HEK293 (cell line): Measurements from ENCODE around the gene ZNF506.

Experiments used
- CTCF ChIA-PET: fragments of 350-600 bp; formaldehyde crosslinking; extraction: SDS; loops from one replicate; lab custom pipeline; 2021; ENCODE audit warnings: antibody characterized with exemption; lab: Yijun Ruan, JAX
- POLR2A ChIA-PET: fragments of 300-600 bp; formaldehyde crosslinking; extraction: SDS; loops from one replicate; lab custom pipeline; 2020; ENCODE audit warnings: antibody characterized with exemption, inconsistent platforms; lab: Yijun Ruan, JAX
- H3K27ac ChIP-seq: fragments of 200-500 bp; sonication (Bioruptor generic); 2 replicates; pipeline ENCODE4 v1.5.1; 2014; ENCODE audit warnings: low read depth, low read length, control low read depth, inconsistent platforms; ENCODE audit errors: extremely low read depth
- H3K36me3 ChIP-seq, 2 experiments: fragments of 200-500 bp in 1 of 2; sonication (Bioruptor generic) in 1 of 2; 1 replicate in 1 of 2; 2 replicates in 1 of 2; pipeline ENCODE4 v1.5.1; 2014 to 2017; ENCODE audit warnings: inconsistent platforms in 2 of 2, low read length in 2 of 2; ENCODE audit not compliant: control insufficient read depth in 2 of 2, insufficient read depth in 1 of 2
- H3K4me1 ChIP-seq: fragments of 200-500 bp; sonication (Bioruptor generic); 2 replicates; pipeline ENCODE4 v1.5.1; 2014; ENCODE audit warnings: mild to moderate bottlenecking, low read length, inconsistent platforms; ENCODE audit not compliant: control insufficient read depth, insufficient read depth
- H3K4me3 ChIP-seq: 2 replicates; pipeline ENCODE4 v1.5.1; 2011; ENCODE audit warnings: low read depth, mild to moderate bottlenecking, control low read depth, low read length, moderate library complexity
- H3K9me3 ChIP-seq: fragments of 200-500 bp; sonication (Bioruptor generic); 2 replicates; pipeline ENCODE4 v1.5.1; 2014; ENCODE audit warnings: low read depth, low read length, inconsistent platforms; ENCODE audit not compliant: control insufficient read depth, insufficient read depth
- BCL11A ChIP-seq: fragments of 450-650 bp; formaldehyde crosslinking; IDR thresholded peaks from 2 replicates; pipeline ENCODE4 v1.5.1; 2016; ENCODE audit warnings: low read depth, missing biosample characterization, missing genetic modification characterization
- ELK4 ChIP-seq: IDR thresholded peaks from 2 replicates; pipeline ENCODE4 v1.6.1; 2011; ENCODE audit warnings: mild to moderate bottlenecking, low read depth, low read length, borderline replicate concordance
- GLIS1 ChIP-seq: fragments of 450-650 bp; formaldehyde crosslinking; IDR thresholded peaks from 2 replicates; pipeline ENCODE4 v1.5.1; 2016; ENCODE audit warnings: missing biosample characterization, missing genetic modification characterization
- HOXA7 ChIP-seq: sonication (generic); formaldehyde crosslinking; IDR thresholded peaks from 2 replicates; pipeline ENCODE4 v1.8.1; 2022; ENCODE audit warnings: missing genetic modification reagents, borderline replicate concordance
- KLF16 ChIP-seq: fragments of 450-650 bp; formaldehyde crosslinking; IDR thresholded peaks from 2 replicates; pipeline ENCODE4 v1.5.1; 2017; ENCODE audit warnings: missing biosample characterization, missing genetic modification characterization
- SP3 ChIP-seq: fragments of 450-650 bp; formaldehyde crosslinking; IDR thresholded peaks from 2 replicates; pipeline ENCODE4 v1.5.1; 2016; ENCODE audit warnings: missing biosample characterization, missing genetic modification characterization
- SP7 ChIP-seq: fragments of 450-650 bp; formaldehyde crosslinking; IDR thresholded peaks from 2 replicates; pipeline ENCODE4 v1.5.1; 2016; ENCODE audit warnings: missing biosample characterization, missing genetic modification characterization
- ZBTB11 ChIP-seq: fragments of 450-650 bp; formaldehyde crosslinking; conservative IDR thresholded peaks from 2 replicates; pipeline ENCODE4 v1.5.1; 2016; ENCODE audit warnings: low read depth, missing biosample characterization, missing genetic modification characterization
- ZFP37 ChIP-seq: fragments of 450-650 bp; formaldehyde crosslinking; IDR thresholded peaks from 2 replicates; pipeline ENCODE4 v1.5.1; 2016; ENCODE audit warnings: missing biosample characterization, missing genetic modification characterization
- ZNF155 ChIP-seq: fragments of 450-650 bp; formaldehyde crosslinking; IDR thresholded peaks from 2 replicates; pipeline ENCODE4 v1.5.1; 2016; ENCODE audit warnings: missing biosample characterization, missing genetic modification characterization
- ZNF292 ChIP-seq: fragments of 450-650 bp; formaldehyde crosslinking; IDR thresholded peaks from 2 replicates; pipeline ENCODE4 v1.5.1; 2016; ENCODE audit warnings: low read depth, missing biosample characterization, missing genetic modification characterization, borderline replicate concordance
- ZNF350 ChIP-seq: fragments of 450-650 bp; formaldehyde crosslinking; IDR thresholded peaks from 2 replicates; pipeline ENCODE4 v1.5.0; 2017; ENCODE audit warnings: missing biosample characterization, mild to moderate bottlenecking, missing genetic modification characterization
- ZNF37A ChIP-seq: fragments of 450-650 bp; IDR thresholded peaks from 2 replicates; pipeline ENCODE4 v1.5.1; 2018; ENCODE audit warnings: missing biosample characterization, missing genetic modification characterization
- ZNF658 ChIP-seq: fragments of 450-650 bp; formaldehyde crosslinking; IDR thresholded peaks from 2 replicates; pipeline ENCODE4; 2016; ENCODE audit warnings: missing biosample characterization, missing genetic modification characterization
- ZNF776 ChIP-seq: fragments of 450-650 bp; formaldehyde crosslinking; IDR thresholded peaks from 2 replicates; pipeline ENCODE4 v1.5.0; 2017; ENCODE audit warnings: missing biosample characterization, missing genetic modification characterization, borderline replicate concordance
- ZNF830 ChIP-seq: fragments of 450-650 bp; IDR thresholded peaks from 2 replicates; pipeline ENCODE4 v1.5.0; 2018; ENCODE audit warnings: missing biosample characterization, missing genetic modification characterization, low read depth, mild to moderate bottlenecking, moderate library complexity
- ZSCAN16 ChIP-seq: fragments of 450-650 bp; formaldehyde crosslinking; IDR thresholded peaks from 2 replicates; pipeline ENCODE4 v1.5.1; 2016; ENCODE audit warnings: missing biosample characterization, missing genetic modification characterization
- ZSCAN4 ChIP-seq: fragments of 450-650 bp; formaldehyde crosslinking; IDR thresholded peaks from 2 replicates; pipeline ENCODE4 v1.5.1; 2017; ENCODE audit warnings: missing biosample characterization, missing genetic modification characterization
- TF ChIP-seq, protein P1 (sequence below): fragments of 450-650 bp; formaldehyde crosslinking; IDR thresholded peaks from 2 replicates; pipeline ENCODE4 v1.5.1; 2016; ENCODE audit warnings: missing biosample characterization, missing genetic modification characterization

ZNF506 gene

GRCh38 chr19:19776206-19777008 is 45.1 kb downstream of the ZNF506 start (continued):
- TF ChIP-seq ZBTB11 (tag by site-specific recombination) (peak; percentile 72), ZNF292 (tag by site-specific recombination) (no peak), ZFP37 (tag by site-specific recombination) (no peak), ZSCAN4 (tag by site-specific recombination) (no peak), BCL11A (tag by site-specific recombination) (peak; percentile 70; the same call in 1 of the 2 replicates), ZNF658 (no peak), ZNF350 (tag by site-specific recombination) (no peak), SP3 (tag by site-specific recombination) (peak; percentile 99), ZSCAN16 (no peak), ZNF776 (tag by site-specific recombination) (no peak), ELK4 (no peak), KLF16 (tag by site-specific recombination) (peak; percentile 73; the same call in 1 of the 2 replicates), ZNF830 (tag by site-specific recombination) (no peak), HOXA7 (CRISPR knock-in tag) (no peak), ZNF37A (tag by site-specific recombination) (no peak)
- TF ChIP-seq, protein P1, sequence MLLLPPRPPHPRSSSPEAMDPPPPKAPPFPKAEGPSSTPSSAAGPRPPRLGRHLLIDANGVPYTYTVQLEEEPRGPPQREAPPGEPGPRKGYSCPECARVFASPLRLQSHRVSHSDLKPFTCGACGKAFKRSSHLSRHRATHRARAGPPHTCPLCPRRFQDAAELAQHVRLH (tag by site-specific recombination): peak; percentile 98

DNA sequence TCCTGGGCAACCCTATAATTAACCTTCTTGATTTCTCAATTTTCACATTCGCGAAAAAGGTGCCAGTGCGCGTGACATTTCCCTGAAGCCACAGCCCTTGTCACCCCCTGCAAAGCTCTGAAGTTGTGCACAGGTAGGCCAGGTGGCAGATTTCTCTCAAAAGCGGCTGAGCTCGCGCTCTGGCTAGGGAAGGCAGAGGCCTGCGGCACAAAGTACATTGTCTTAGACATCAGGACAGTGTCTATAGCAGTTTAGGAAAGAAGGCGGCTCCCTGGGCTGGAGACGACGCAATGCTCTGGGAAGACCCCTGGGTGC is 45.7 kb downstream of the ZNF506 start:
- Histone ChIP-seq H3K27ac (peak overlapping the region; percentile 46; the same call in 1 of the 2 replicates), H3K36me3 (peaks cover 0 to 17% of the 10 kb centered on the region in 2 experiments), H3K4me3 (peak overlapping the region; percentile 50), H3K4me1 (no peaks in the 10 kb centered on the region), H3K9me3 (no peaks in the 10 kb centered on the region)
- ChIA-PET CTCF (no interaction called here), POLR2A (interaction anchor here (0.5 to 2.0 kb wide), 20 partner anchors 13 to 407 kb away, joined by 3 to 42 read pairs (median 4); partner anchors contain the start of genes ATP13A1, ZNF101, ZNF14 and ZNF253)
- TF ChIP-seq GLIS1 (tag by site-specific recombination) (peak; percentile 16; the same call in 1 of the 2 replicates), SP7 (tag by site-specific recombination) (peak; percentile 9; the same call in 1 of the 2 replicates), ZNF155 (tag by site-specific recombination) (no peak)
